GM12892 (cell line): Measurements from ENCODE around the gene IL1RAPL1.
"Not testable (repeated sequence)": the region's sequence is repeated elsewhere in the genome, so short reads cannot be mapped to it uniquely, and the experiment has no call there.

Experiments
- DNase-seq: peaks from one replicate; pipeline ENCODE4 v3.0.0; 2011; ENCODE audit not compliant: insufficient read length
- FAIRE-seq: peaks from 2 replicates; lab custom pipeline; 2011; peaks lifted over from hg19 to GRCh38; lab: Jason Lieb, UNC
- POLR2A ChIP-seq: IDR thresholded peaks from 2 replicates; pipeline ENCODE4 v1.6.1; 2011; ENCODE audit warnings: low read depth, low read length, control low read depth
- POLR2AphosphoS5 ChIP-seq: IDR thresholded peaks from 2 replicates; pipeline ENCODE4 v1.6.1; 2011; ENCODE audit warnings: low read depth, low read length, control low read depth
- TAF1 ChIP-seq: IDR thresholded peaks from 2 replicates; pipeline ENCODE4 v1.6.1; 2011; ENCODE audit warnings: low read depth, mild to moderate bottlenecking, control low read depth, low read length, borderline replicate concordance

Gene IL1RAPL1

DNA sequence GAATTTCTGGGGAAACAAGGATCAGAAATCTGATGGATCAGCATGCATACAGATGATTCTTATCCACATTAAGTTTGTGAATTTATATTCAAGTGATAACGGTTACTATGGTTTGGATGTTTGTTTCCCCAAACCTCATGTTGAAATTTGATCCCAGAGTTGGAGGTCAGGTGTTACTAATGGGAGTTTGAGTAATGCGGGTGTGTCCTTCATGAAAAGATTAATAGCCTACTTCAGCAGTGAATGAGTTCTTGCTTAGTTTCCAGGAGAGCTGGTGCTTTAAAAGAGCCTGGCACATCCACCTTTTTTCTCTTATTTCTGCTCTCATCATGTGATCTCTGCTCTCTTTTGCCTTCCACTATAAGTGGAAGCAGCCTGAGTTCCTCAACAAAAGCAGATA is 712.4 kb downstream of the IL1RAPL1 start:
- no peak for TF ChIP-seq POLR2AphosphoS5
- TF ChIP-seq POLR2A: no peak
- TF ChIP-seq TAF1: no peak
- DNase-seq: no peak
- FAIRE-seq: no peak

DNA sequence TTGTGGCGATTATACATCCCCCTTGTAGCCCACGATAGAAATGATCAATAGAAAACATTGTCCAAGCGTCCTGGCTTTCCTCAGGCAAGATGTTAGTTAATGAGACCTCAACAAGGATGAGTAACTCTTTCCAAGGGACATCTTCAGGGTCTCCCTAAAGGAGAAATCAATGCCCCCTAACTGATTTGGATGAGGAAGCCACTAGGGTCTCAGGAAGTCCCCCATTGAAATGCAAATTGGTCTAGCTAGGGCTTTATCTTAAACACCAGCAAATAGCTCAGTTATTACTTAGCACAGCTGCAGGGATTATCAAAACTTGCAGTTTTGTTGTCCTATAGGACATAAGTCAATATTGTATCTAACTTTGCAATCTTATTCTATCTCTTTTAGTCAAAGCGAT is 721.5 kb downstream of the IL1RAPL1 start:
- FAIRE-seq: no peak
- TF ChIP-seq POLR2A (no peak), POLR2AphosphoS5 (no peak), TAF1 (no peak)
- no peak for DNase-seq

DNA sequence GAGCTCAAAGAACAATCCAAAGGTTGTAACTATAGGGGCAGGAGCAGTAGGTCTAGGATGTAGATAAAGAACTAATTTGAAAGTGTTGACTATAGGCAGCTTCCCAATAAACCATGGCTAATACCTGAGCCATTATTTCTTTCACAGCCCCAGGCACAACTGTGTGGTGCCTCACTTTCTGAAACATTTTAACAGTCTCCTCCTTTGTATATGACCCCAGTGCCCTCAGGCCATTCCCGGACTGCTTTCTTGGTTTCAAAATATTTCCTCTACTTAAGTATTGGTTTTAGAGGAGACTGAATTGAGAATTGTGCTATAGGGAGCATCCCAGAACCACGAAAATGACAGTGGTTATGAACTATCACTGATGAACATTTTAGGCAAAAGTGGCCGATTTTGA is 728.7 kb downstream of the IL1RAPL1 start:
- FAIRE-seq (no peak), DNase-seq (no peak)
- no peak for TF ChIP-seq TAF1
- TF ChIP-seq POLR2AphosphoS5: no peak
- no peak for TF ChIP-seq POLR2A

DNA sequence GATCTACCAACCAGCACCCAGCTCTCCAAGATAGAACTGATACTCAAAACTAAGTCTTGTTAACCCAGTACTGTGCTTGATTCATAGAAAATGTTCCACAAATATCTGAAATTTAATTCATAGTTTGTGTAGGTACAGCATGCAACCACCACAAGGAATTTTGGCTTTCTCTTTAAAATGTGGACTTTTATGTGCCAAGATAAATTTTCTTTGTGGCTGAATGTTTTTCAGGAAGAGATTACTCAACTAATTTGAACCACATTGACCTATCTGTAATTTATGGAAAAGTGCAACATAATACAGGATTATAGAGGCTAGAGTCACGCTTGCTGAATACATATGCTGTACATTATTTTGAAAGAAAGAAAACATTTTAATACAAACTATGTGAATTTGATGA is 730.8 kb downstream of the IL1RAPL1 start:
- FAIRE-seq (no peak), DNase-seq (no peak)
- TF ChIP-seq TAF1 (no peak), POLR2AphosphoS5 (no peak), POLR2A (no peak)

DNA sequence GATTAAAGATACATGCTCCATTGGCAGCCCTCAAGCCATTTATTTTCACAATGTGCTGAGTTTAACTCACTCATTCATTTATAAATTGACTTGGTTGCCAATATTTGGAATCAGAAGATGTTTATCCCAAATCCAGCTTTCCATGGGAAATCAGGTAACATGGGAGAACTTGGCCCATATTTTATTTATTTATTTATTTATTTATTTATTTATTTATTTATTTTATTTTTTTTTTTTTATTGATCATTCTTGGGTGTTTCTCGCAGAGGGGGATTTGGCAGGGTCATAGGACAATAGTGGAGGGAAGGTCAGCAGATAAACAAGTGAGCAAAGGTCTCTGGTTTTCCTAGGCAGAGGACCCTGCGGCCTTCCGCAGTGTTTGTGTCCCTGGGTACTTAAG is 745.2 kb downstream of the IL1RAPL1 start:
- FAIRE-seq: peak; percentile 68
- DNase-seq: not testable (repeated sequence)

DNA sequence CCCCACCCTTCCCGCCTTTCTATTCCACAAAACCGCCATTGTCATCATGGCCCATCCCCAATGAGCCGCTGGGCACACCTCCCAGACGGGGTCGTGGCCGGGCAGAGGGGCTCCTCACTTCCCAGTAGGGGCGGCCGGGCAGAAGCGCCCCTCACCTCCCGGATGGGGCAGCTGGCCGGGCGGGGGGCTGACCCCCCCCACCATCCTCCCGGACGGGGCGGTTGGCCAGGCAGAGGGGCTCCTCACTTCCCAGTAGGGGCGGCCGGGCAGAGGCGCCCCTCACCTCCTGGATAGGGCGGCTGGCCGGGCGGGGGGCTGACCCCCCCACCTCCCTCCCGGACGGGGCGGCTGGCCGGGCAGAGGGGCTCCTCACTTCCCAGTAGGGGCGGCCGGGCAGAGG is 745.8 kb downstream of the IL1RAPL1 start:
- not testable (repeated sequence) for FAIRE-seq, DNase-seq

DNA sequence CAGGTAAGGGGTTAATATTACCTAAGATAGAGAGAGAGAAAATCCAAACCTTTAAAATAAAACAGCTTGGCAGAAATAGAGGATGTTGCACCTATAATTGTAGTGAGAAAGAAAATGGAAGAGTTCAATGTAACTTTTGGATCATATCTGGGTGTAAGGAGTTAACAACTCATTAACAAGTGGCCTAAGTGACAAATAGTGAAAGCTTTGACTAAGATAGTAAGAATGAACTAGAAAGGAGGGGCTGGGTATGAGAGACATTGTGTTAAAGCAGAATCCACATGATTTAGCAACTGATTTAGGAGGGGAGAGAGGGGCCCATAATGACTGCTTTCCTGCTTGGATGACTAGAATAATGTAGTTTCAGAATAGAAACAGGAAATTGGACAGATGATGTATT is 761.0 kb downstream of the IL1RAPL1 start:
- FAIRE-seq (no peak), DNase-seq (no peak)
- no peak for TF ChIP-seq TAF1
- no peak for TF ChIP-seq POLR2A
- TF ChIP-seq POLR2AphosphoS5: no peak

DNA sequence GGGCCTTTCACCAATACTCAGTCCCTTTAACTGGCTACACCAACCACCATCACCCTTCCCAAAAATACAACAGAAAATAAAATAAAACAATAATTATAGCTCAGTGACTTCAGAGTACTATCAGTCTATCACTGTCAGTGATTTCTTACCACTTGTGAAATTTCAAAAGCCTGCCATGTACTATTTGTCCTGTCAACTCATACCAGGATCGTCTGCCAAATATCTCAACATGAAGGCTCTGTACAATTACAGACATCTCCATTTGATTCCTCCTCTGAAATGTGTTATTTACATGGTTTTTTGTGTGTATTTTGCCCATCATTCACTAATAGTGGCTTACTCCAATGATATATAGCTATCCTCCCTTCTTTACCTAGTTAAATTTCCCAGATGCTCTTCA is 772.0 kb downstream of the IL1RAPL1 start:
- DNase-seq (no peak), FAIRE-seq (no peak)
- TF ChIP-seq POLR2A (no peak), TAF1 (no peak), POLR2AphosphoS5 (no peak)

DNA sequence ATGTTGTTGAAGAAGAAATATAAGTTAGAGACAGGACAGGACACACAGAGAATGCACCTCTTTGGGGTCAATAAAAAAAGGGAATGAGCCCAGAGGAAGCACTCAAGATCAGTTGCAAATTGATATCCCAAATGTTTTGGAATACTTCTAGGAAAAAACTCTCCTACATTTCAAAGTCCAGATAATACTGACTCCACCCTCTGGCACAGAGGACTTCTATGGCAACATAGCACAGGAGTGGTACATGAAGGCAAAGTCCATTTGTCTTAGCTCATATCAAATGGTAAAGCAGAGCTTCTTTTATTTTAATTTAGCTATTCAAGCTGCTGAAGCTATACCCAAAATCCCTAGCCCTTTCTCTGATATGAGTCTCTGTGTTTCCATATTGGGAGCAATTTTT is 787.5 kb downstream of the IL1RAPL1 start:
- FAIRE-seq, DNase-seq: not testable (repeated sequence)

DNA sequence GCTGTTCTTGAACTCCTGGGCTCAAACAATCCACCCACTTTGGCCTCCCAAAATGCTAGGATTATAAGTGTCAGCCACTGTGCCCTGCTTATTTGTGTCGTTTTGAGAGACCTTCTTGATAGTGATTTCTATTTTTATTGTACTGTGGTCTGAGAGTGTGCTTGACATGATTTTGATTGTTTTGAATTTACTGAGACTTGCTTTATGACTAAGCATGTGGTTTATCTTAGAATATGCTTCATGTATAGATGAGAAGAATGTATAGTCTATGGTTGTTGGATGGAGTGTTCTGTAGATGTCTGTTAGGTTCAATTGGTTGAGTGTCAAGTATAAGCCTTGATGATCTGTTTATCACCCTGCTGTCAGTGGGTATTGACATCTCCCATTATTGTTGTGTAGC is 789.3 kb downstream of the IL1RAPL1 start:
- TF ChIP-seq POLR2A (no peak), TAF1 (no peak), POLR2AphosphoS5 (no peak)
- no peak for FAIRE-seq
- no peak for DNase-seq

DNA sequence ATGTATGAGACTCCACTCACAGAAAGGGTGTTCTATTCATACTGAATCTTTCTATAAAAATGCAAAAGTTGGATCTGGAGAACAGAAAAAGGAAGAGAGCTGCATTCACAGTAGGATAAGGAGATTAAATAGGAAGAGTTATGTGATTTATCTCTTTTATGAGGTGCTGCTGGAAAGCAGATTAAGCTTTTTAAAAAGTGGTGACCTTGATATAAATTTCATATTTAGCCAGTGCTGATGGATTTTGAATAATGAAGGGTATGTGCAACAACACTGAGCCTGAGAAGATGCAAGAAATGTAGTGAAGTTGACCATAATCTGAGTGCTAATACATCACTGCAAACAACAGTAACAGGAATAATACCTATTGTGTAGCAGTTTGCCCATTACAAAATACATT is 795.6 kb downstream of the IL1RAPL1 start:
- no peak for FAIRE-seq

DNA sequence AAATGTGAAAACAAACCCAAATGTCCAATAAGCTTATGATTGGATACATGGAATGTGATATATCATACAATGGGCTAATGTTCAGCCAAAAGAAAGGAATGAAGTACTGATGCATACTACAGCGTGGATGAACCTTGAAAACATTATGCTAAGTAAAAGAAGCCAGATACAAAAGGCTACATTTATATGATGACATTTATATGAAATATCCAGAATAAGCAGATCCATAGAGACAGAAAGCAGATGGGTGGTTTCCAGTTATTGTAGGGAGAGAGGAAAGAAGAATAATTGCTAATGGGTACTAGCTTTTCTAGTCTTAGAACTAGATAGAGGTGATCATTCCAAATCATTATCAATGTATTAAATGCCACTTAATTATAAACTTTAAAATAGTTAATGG is 801.3 kb downstream of the IL1RAPL1 start:
- no peak for FAIRE-seq
- no peak for TF ChIP-seq TAF1
- no peak for TF ChIP-seq POLR2AphosphoS5
- TF ChIP-seq POLR2A: no peak
- no peak for DNase-seq

More for the DNA sequence above, 795.6 kb downstream of the IL1RAPL1 start:
- no peak for DNase-seq
- TF ChIP-seq POLR2AphosphoS5 (no peak), TAF1 (no peak), POLR2A (no peak)

DNA sequence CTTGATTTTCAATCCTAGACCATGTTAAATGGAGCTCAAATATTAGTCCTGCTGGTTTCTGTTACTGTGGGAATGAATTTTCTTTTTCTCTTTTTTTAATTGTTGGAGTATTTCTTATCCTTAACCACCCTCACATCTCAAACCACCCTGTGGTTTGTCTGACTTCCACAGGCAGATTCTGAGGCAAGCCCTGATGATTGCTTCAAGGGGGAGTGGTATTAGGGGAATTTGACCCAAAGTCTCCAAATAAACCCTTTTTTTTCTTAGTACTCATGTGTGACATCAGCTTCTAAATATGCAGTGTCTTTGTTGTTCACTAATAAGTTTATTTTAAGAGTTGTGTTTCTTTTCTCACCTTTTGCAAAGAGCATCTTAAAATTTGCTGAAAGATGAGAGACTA is 810.3 kb downstream of the IL1RAPL1 start:
- FAIRE-seq (no peak), DNase-seq (no peak)
- TF ChIP-seq POLR2AphosphoS5: no peak
- TF ChIP-seq POLR2A: no peak
- no peak for TF ChIP-seq TAF1
